GM19099 (cell line): Measurements from ENCODE around the gene COX20.

Experiments
- POLR2A ChIP-seq: IDR thresholded peaks from 3 replicates; pipeline ENCODE4 v1.6.1; 2011; ENCODE audit warnings: low read depth; ENCODE audit not compliant: insufficient read length; ENCODE audit errors: extremely low read depth

Gene COX20

DNA sequence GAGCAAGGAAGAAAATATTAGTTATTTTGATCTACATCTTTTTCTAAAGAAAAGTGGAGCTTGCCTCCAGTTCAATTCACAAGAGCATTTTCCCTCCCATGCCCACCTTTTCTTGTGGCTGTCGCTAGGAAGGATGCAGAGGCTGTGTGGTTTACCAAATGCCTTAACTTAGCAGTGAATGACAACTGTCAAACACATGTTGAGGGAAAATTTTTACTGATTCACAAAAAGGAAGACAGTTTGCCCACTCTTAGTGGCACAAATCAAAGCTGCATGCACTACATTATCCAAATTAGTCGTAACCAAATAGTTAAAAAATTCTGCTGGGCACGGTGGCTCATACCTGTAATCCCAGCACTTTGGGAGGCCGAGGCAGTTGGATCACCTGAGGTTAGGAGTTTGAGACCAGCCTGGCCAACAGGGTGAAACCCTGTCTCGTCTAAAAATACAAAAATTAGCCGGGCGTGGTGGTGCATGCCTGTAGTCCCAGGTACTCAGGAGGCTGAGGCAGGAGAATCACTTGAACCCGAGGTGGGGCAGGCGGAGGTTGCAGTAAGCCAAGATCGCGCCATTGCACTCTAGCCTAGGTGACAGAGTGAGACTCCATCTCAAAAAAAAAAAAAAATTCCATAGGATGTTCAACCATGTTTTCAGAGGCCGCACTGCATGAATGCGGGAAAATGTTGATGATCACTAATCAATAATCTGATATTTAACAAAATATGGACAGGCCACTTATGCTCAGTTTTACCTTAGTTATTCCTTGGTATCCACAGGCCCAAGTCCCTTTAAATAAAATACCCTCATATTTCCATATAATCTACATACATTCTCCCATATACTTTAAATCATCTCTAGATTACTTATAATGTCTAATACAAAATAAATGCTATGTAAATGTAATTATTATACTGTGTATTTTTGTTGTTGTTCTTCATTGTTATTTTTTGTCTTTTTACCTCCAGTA lies 9.0 kb downstream of the COX20 start:
- TF ChIP-seq POLR2A: no peak

DNA sequence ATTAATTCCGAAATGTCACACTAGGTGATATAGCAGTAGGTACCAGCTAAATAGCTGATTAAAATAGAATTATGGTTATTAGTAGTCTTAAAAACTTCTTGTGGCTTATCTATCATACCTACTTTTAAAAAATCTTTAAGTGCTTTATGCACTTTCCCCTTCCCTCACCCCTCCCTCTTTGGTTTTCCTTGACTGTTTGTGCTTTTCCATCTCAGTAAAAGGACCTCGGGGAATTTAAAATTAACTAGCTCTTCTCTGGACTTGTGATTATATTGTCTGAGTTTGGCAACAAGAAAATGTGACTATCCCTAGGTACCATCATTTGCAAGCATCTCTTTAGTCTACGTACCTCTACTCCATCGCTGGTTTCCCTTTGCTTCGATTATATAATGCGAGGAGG lies 11.2 kb downstream of the COX20 start:
- no peak for TF ChIP-seq POLR2A

GRCh38 chr1:244849189-244849866 lies 13.9 kb downstream of the COX20 start:
- no peak for TF ChIP-seq POLR2A

- TF ChIP-seq POLR2A: peak; percentile 13
Measured at GRCh38 chr1:244850099-244850852, 14.8 kb downstream of the COX20 start.

- TF ChIP-seq POLR2A: no peak
Measured at GRCh38 chr1:244850896-244851295, 15.4 kb downstream of the COX20 start.

DNA sequence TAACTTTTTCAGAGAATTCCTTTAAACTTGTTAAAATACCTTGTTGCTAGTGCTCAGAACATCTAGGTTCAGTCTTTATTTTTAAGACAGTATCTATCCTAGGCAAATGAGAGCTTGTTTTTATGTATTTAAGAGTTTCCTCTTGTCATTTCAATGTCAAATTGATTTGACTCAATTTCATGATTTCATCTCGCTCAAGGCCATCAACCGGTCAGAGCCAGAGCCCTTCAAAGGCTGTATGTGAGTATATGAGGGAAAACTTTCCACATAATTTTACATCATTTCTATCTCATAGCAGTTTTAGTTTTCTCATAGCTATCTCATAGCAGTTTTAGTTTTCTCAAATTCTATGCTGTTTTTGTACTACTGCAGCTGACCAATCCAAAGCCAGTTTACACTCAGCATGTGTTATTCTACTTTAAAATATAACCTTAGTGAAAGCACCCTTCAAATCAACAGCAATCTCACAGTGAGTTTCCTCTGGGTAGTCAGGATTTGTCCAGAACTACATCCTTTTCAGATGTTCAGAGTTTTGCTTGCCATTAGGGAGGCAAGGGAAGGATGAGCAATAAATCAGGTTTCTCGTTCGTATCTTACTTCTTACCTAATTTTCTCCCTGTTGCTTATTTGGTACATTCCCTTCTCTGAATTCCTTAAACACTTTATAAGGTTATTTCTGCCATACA lies 16.2 kb downstream of the COX20 start:
- no peak for TF ChIP-seq POLR2A

DNA sequence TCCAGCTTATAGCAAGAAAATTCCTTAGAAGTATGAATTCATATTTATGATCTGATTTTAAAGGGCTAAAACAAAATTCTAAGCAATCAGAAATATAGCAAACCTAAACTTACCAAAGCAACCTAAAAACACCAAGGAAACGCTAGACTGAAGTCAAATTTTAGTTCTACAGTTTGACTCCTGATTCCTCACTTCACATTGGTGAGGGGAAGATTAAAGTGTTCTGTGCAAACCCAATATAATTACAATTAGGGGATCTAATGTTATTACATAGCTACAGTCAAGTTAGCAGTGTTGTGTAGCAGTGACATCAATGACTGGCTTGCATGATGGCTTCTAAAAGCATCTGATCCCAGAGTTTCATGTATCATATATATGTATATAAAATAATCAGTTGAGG lies 17.2 kb downstream of the COX20 start:
- no peak for TF ChIP-seq POLR2A

- no peak for TF ChIP-seq POLR2A
Measured at GRCh38 chr1:244854166-244854565, 18.7 kb downstream of the COX20 start.

- TF ChIP-seq POLR2A: no peak
Measured at GRCh38 chr1:244854865-244855578, 19.6 kb downstream of the COX20 start.

GRCh38 chr1:244857761-244858160 lies 22.3 kb downstream of the COX20 start:
- no peak for TF ChIP-seq POLR2A

GRCh38 chr1:244858357-244858756 lies 22.9 kb downstream of the COX20 start:
- no peak for TF ChIP-seq POLR2A

DNA sequence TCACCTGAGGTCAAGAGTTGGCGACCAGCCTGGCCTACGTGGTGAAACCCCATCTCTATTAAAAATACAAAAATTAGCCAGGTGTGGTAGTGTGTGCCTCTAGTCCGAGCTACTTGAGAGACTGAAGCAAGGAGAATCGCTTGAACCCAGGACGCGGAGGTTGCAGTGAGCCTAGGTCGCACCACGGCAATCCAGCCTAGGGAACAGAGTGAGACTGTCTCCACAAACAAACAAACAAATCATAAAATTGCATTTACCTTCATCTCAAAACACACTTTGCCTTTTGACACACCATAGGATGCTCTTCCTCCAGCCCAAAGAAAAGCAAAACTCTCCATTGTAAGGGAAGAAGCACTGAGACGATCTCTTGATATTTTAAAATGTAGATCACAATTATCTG lies 24.6 kb downstream of the COX20 start:
- no peak for TF ChIP-seq POLR2A

DNA sequence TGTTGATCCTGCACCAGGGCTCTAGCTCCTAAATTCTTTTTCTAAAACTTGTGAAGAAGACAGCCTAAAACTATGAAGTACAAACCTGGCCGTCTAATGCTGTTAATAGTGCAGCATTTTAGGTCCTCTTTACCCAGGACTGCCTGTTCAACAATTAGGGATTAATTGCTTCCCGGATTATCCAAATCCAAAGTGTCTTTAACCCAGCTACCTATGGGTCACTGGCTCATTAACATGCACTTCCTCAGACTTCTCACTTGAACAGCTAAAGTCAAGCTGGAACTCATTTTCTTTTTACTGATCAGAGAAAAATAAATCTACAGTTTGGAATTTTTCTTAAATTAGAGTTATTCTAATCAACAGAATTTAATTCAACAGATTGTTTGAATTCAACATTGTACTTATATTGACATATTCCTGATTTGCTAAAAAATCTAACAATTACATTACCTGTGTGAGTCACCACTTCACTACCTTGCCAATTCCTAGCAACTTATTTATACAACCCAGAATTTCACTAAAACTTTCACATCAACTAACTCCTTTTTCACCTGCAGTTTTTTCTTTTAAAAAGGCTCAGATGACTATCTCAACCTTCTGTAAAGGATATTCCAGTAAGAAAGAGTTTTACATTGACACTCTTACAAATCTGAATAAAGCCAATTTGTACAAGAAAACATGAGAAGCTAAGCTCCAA lies 25.6 kb downstream of the COX20 start:
- no peak for TF ChIP-seq POLR2A

- no peak for TF ChIP-seq POLR2A
Measured at GRCh38 chr1:244861683-244862082, 26.2 kb downstream of the COX20 start.
